Colonic mucosa (tissue), 4 donors: ENCODE measurements around the gene SERPINA12. TPM values are rescaled to one million over a fixed set of nuclear protein-coding genes. Genes with fewer than 3 reads are reported as not detected.

ENCODE experiments used
- DNase-seq: peaks from one replicate; pipeline ENCODE4 v3.0.0-alpha.2; 2020
- H3K27ac ChIP-seq: fragments of 200-600 bp; one replicate; pipeline ENCODE4 v1.8.0; 2021
- H3K27me3 ChIP-seq: fragments of 200-600 bp; one replicate; pipeline ENCODE4 v1.8.0; 2021
- H3K36me3 ChIP-seq: fragments of 200-600 bp; one replicate; pipeline ENCODE4 v1.8.0; 2021
- H3K4me1 ChIP-seq: fragments of 200-600 bp; one replicate; pipeline ENCODE4 v1.8.0; 2021; ENCODE audit warnings: mild to moderate bottlenecking
- H3K4me3 ChIP-seq: fragments of 200-600 bp; one replicate; pipeline ENCODE4 v1.8.0; 2021
- H3K9ac ChIP-seq, 2 donors: one replicate each; pipeline ENCODE4 v1.7.0; 2013; ENCODE audit warnings: control low read depth in 2 of 2, low read depth in 2 of 2, low read length in 2 of 2
- H3K9me3 ChIP-seq: fragments of 200-600 bp; one replicate; pipeline ENCODE4 v1.8.0; 2021
- CTCF ChIP-seq: fragments of 200-600 bp; IDR thresholded peaks from one replicate; pipeline ENCODE4 v1.8.0; 2022; ENCODE audit warnings: antibody characterized with exemption, mild to moderate bottlenecking
- intact Hi-C: fragments of 100-400 bp; cut with DNase I; formaldehyde crosslinking; loops from one replicate; pipeline ENCODE4 v1.14.1; 2022
- total RNA-seq, 2 donors: library from RNA; stranded (reverse); fragmentation: NEBNext Ultra II Directional in 1 of 2; extraction: Animal tissue kit (Norgen Biotek cat#: 25700) in 1 of 2; gene quantifications; one replicate each; pipeline ENCODE4 v1.2.1, GENCODE V29; 2021
- donor health status: healthy.
- donor health status: DM: no; HTN: no; CAD: no.
- donor health status: DM: no; HTN: no; CAD: no.

SERPINA12 gene
- total RNA-seq, 2 donors from 2014 or later, result not detected

DNA sequence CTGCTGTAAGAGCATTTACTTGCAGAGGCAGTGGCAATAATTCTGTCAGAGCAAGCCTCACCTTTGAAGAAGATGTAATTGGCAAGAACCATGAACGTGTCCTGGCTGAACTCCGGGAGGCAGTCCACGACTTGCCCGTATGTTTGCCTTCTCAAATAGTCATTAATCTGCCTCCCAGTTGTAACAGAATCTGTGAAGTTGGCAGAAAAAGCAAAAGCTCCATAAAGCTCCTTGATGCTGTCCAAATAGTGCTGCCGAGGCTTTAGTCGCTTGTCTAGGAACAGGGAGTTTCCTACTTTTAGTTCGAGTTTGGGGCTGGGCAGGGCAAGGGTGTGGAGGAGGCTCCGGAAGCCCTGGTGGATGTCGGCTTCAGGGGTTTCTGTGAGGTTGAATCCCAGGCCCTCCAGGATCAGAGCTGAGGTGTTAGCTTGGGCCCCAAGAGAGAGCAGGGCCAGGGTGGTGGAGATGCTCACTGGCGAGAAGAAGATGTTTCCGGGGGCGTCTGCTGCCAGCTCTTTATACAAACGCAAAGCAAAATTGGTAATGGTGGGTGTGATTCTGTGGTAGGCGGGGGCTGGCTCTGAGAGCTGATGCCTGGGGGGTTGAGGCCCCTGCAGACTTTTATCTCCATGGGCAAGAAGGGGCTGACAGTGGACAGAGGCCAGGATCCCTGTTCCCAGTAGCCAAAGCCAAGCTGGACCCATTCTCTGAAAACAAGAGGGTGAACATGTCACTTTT, 61.0 kb downstream of the SERPINA12 start:
- DNase-seq, result no peak
- H3K9ac ChIP-seq, result no peak overlapping the region
- H3K9me3 ChIP-seq, result no peaks in the 10 kb centered on the region
- intact Hi-C loops, result no loop called here
- no peaks in the 10 kb centered on the region for H3K27me3 ChIP-seq
- H3K4me3 ChIP-seq, result no peak overlapping the region
- H3K36me3 ChIP-seq, result no peaks in the 10 kb centered on the region
- H3K27ac ChIP-seq, result no peak overlapping the region
- no peak for TF ChIP-seq CTCF
- H3K4me1 ChIP-seq, result no peaks in the 10 kb centered on the region

DNA sequence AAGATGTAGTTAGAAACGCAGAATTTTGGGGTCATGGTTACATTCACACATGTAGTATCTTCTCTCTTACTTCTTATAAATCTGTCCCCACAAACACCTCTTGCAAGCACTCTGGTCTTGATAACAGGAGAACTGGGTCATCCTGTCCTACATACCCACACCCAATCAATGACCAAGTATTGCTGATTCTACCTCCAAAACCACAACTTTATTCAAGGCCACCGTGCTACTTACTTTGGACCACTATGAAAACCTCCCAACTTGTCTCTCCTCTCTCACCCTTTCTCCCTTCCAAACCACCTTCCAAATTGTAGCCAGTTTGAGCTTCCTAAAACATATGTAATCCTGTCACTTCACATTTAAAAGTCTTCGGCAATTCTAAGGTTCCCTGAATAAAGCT, 62.1 kb downstream of the SERPINA12 start:
- Histone ChIP-seq H3K9me3 (no peaks in the 10 kb centered on the region), H3K4me1 (no peaks in the 10 kb centered on the region), H3K4me3 (no peak overlapping the region), H3K9ac (no peak overlapping the region), H3K27ac (no peak overlapping the region), H3K36me3 (no peaks in the 10 kb centered on the region), H3K27me3 (no peaks in the 10 kb centered on the region)
- intact Hi-C loops, result no loop called here
- no peak for DNase-seq
- no peak for TF ChIP-seq CTCF

DNA sequence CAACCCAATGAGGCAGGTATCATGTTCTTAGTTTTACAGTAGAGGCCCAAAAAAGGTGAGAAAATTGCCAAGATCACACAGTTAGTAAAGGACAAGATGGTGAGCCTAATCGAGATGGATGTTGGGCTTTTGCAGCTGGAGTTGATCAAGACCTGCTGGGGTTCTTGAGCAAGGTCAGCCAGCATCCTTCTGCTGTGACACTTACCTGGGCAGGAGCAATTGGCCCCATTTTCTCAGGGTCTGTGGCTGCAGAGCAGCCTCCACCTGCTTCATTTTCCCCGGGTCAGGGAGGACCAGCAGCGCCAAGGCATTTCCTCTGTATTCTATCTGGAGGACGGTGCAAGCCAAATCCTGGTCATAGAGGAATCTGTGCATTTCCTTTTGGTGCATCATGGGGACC, 63.1 kb downstream of the SERPINA12 start:
- intact Hi-C loops, result no loop called here
- no peak overlapping the region for H3K27ac ChIP-seq
- H3K27me3 ChIP-seq, result no peaks in the 10 kb centered on the region
- no peak overlapping the region for H3K9ac ChIP-seq
- H3K4me3 ChIP-seq, result no peak overlapping the region
- no peak for TF ChIP-seq CTCF
- no peaks in the 10 kb centered on the region for H3K4me1 ChIP-seq
- H3K36me3 ChIP-seq, result no peaks in the 10 kb centered on the region
- H3K9me3 ChIP-seq, result no peaks in the 10 kb centered on the region
- no peak for DNase-seq

GRCh38 chr14:94445003-94445402, 64.3 kb downstream of the SERPINA12 start:
- Histone ChIP-seq H3K27me3 (no peaks in the 10 kb centered on the region), H3K9me3 (no peaks in the 10 kb centered on the region), H3K4me3 (no peak overlapping the region), H3K27ac (no peak overlapping the region), H3K9ac (no peak overlapping the region), H3K4me1 (no peaks in the 10 kb centered on the region), H3K36me3 (no peaks in the 10 kb centered on the region)
- no peak for TF ChIP-seq CTCF
- no peak for DNase-seq
- intact Hi-C loops, result no loop called here

DNA sequence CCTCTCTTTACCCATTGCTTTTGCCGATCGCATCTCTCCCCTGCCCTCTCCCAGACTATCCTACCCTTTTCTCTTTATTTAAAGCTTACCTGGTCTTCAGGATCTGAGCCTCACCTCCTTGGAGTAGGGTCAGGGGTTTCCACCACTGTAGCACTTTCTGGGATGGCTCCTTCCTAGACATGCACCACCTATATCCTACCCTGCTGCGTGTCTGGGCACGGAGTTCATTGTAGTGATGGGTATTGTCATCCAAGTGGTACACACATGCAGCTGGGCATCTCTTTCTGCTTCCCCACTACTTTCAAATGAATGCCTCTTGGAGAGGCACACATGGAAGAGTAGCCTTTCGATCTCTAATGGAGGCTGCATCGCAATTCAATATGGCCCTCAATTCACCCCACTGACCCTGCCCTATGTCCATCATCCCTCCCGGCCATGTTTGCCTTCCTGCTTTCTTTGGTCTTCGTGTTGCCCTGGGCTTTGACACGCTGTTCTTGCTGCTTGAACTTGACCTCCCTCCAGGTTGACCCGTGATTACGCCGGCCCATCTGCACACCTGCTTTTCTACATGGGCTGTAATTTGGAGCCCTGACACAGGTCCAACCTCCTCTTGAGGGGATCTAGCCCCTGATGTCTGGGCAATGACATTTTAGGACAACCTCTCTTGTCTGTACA, 67.6 kb downstream of the SERPINA12 start:
- TF ChIP-seq CTCF, result no peak
- Histone ChIP-seq H3K27ac (no peak overlapping the region), H3K27me3 (no peaks in the 10 kb centered on the region), H3K4me3 (no peak overlapping the region), H3K4me1 (no peaks in the 10 kb centered on the region), H3K9ac (no peak overlapping the region), H3K9me3 (no peaks in the 10 kb centered on the region), H3K36me3 (no peaks in the 10 kb centered on the region)
- DNase-seq, result no peak
- intact Hi-C loops, result no loop called here
